HEK293T (cell line): ENCODE results near the gene TUSC1.

ENCODE experiments used
- SP1 ChIP-seq: fragments of 450-650 bp; IDR thresholded peaks from 2 replicates; pipeline ENCODE4 v1.6.1; 2017
- SUZ12 ChIP-seq: fragments of 450-650 bp; IDR thresholded peaks from 2 replicates; pipeline ENCODE4 v1.6.1; 2016; ENCODE audit warnings: mild to moderate bottlenecking

DNA sequence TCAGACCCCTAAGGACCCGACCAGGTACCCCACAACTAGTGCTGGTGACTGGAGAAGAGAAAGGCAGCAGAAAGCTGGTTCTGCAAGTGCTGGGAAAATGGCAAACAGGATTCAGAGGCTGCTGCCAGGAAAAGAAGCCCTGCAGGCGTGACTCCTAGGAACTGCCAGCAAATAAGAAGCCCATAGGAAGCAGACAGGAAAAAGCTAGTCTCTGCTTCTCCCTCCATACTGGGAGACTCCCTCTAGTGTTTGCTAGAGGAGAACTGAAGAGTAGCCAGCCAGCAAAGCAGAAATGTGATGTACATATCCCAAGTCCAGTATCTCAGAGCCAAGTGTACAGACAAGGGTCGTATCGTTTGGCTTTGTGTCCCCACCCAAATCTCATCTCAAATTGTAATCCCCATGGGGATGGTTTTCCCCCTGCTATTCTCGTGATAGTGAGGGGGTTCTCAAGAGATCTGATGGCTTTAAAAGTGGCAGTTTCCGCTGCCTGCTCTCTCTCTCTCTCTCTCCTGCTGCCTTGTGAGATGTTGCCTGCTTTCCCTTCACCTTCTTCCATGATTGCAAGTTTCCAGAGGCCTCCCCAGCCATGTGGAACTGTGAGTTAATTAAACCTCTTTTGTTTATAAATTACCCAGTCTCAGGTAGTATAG, 38.1 kb upstream of the TUSC1 start:
- no peak for TF ChIP-seq SUZ12
- no peak for TF ChIP-seq SP1
